ENCODE data around the gene SNRNP200. TPM values are rescaled to one million over a fixed set of nuclear protein-coding genes. Genes with fewer than 3 reads are reported as not detected.
A peak's percentile ranks its signal among the peaks of the same experiment; 100 is the strongest.

SNRNP200 gene
- total RNA-seq, 1 donor = 44.2 TPM

GRCh38 chr2:96320728-96321622, 15.6 kb upstream of the SNRNP200 start:
- H3K36me3 ChIP-seq (ENCODE audit: insufficient read depth, low read length) = no peaks in the 10 kb centered on the region
- H3K79me2 ChIP-seq (ENCODE audit: insufficient read depth, low read length) = no peaks in the 10 kb centered on the region
- peaks cover 38% of the 10 kb centered on the region for H3K27me3 ChIP-seq (ENCODE audit: insufficient read depth, low read length)
- no peaks in the 10 kb centered on the region for H3K9me3 ChIP-seq (ENCODE audit: low read depth, low read length)
- peak overlapping the region; percentile 91 for H2AFZ ChIP-seq (ENCODE audit: low read length)
- no peak overlapping the region for H3K27ac ChIP-seq (ENCODE audit: low read depth, low read length)
- H3K4me2 ChIP-seq (ENCODE audit: insufficient read depth, low read length) = peak overlapping the region; percentile 98
- H3K4me1 ChIP-seq (ENCODE audit: insufficient read depth, low read length) = peaks cover 14% of the 10 kb centered on the region
- H3K4me3 ChIP-seq (ENCODE audit: insufficient read depth, low read length) = peak overlapping the region; percentile 76
- peak; percentile 56 for DNase-seq (ENCODE audit: insufficient read length, low spot score, missing footprints)
- TF ChIP-seq CTCF (IDR thresholded peaks at IDR 0.05; ENCODE audit: extremely low read depth, low read depth, low read length) = no peak
- no peaks in the 10 kb centered on the region for H4K20me1 ChIP-seq (ENCODE audit: insufficient read depth, low read length)

GRCh38 chr2:96320326-96320725, 15.0 kb upstream of the SNRNP200 start:
- H3K4me1 ChIP-seq (ENCODE audit: insufficient read depth, low read length) = peaks cover 21% of the 10 kb centered on the region
- no peak overlapping the region for H3K27ac ChIP-seq (ENCODE audit: low read depth, low read length)
- no peaks in the 10 kb centered on the region for H3K9me3 ChIP-seq (ENCODE audit: low read depth, low read length)
- H3K79me2 ChIP-seq (ENCODE audit: insufficient read depth, low read length) = no peaks in the 10 kb centered on the region
- peak overlapping the region; percentile 98 for H3K4me2 ChIP-seq (ENCODE audit: insufficient read depth, low read length)
- no peak overlapping the region for H3K4me3 ChIP-seq (ENCODE audit: insufficient read depth, low read length)
- H2AFZ ChIP-seq (ENCODE audit: low read length) = no peak overlapping the region
- DNase-seq (ENCODE audit: insufficient read length, low spot score, missing footprints) = peak; percentile 25
- peaks cover 38% of the 10 kb centered on the region for H3K27me3 ChIP-seq (ENCODE audit: insufficient read depth, low read length)
- no peaks in the 10 kb centered on the region for H4K20me1 ChIP-seq (ENCODE audit: insufficient read depth, low read length)
- no peak for TF ChIP-seq CTCF (IDR thresholded peaks at IDR 0.05; ENCODE audit: extremely low read depth, low read depth, low read length)
- H3K36me3 ChIP-seq (ENCODE audit: insufficient read depth, low read length) = no peaks in the 10 kb centered on the region

- peaks cover 38% of the 10 kb centered on the region for H3K27me3 ChIP-seq (ENCODE audit: insufficient read depth, low read length)
- no peak overlapping the region for H3K27ac ChIP-seq (ENCODE audit: low read depth, low read length)
- no peaks in the 10 kb centered on the region for H3K79me2 ChIP-seq (ENCODE audit: insufficient read depth, low read length)
- H3K9me3 ChIP-seq (ENCODE audit: low read depth, low read length) = no peaks in the 10 kb centered on the region
- no peak overlapping the region for H3K4me2 ChIP-seq (ENCODE audit: insufficient read depth, low read length)
- no peaks in the 10 kb centered on the region for H4K20me1 ChIP-seq (ENCODE audit: insufficient read depth, low read length)
- no peak overlapping the region for H3K4me3 ChIP-seq (ENCODE audit: insufficient read depth, low read length)
- H3K36me3 ChIP-seq (ENCODE audit: insufficient read depth, low read length) = no peaks in the 10 kb centered on the region
- H2AFZ ChIP-seq (ENCODE audit: low read length) = no peak overlapping the region
- no peak for TF ChIP-seq CTCF (IDR thresholded peaks at IDR 0.05; ENCODE audit: extremely low read depth, low read depth, low read length)
- DNase-seq (ENCODE audit: insufficient read length, low spot score, missing footprints) = no peak
- peaks cover 27% of the 10 kb centered on the region for H3K4me1 ChIP-seq (ENCODE audit: insufficient read depth, low read length)
These were observed 14.1 kb upstream of the SNRNP200 start for GRCh38 chr2:96319396-96319795.

- no peak overlapping the region for H3K4me2 ChIP-seq (ENCODE audit: insufficient read depth, low read length)
- H2AFZ ChIP-seq (ENCODE audit: low read length) = no peak overlapping the region
- H3K27ac ChIP-seq (ENCODE audit: low read depth, low read length) = no peak overlapping the region
- no peaks in the 10 kb centered on the region for H3K79me2 ChIP-seq (ENCODE audit: insufficient read depth, low read length)
- peaks cover 27% of the 10 kb centered on the region for H3K4me1 ChIP-seq (ENCODE audit: insufficient read depth, low read length)
- no peaks in the 10 kb centered on the region for H3K9me3 ChIP-seq (ENCODE audit: low read depth, low read length)
- TF ChIP-seq CTCF (IDR thresholded peaks at IDR 0.05; ENCODE audit: extremely low read depth, low read depth, low read length) = no peak
- H4K20me1 ChIP-seq (ENCODE audit: insufficient read depth, low read length) = no peaks in the 10 kb centered on the region
- H3K36me3 ChIP-seq (ENCODE audit: insufficient read depth, low read length) = no peaks in the 10 kb centered on the region
- peaks cover 32% of the 10 kb centered on the region for H3K27me3 ChIP-seq (ENCODE audit: insufficient read depth, low read length)
- no peak overlapping the region for H3K4me3 ChIP-seq (ENCODE audit: insufficient read depth, low read length)
- DNase-seq (ENCODE audit: insufficient read length, low spot score, missing footprints) = peak; percentile 0
These were observed 13.4 kb upstream of the SNRNP200 start for GRCh38 chr2:96318723-96319122.
